H1 (cell line): ENCODE measurements around the gene SYP. TPM values are rescaled to one million over a fixed set of nuclear protein-coding genes. Genes with fewer than 3 reads are reported as not detected.
A peak's percentile ranks its signal among the peaks of the same experiment; 100 is the strongest.

Source experiments
- CTCF ChIA-PET: fragments of 300-600 bp; sonication (Branson Sonifier 250); formaldehyde crosslinking; loops from one replicate; lab custom pipeline; 2021; ENCODE audit not compliant: partially characterized antibody; lab: Charles Lee
- POLR2A ChIA-PET: fragments of 300-600 bp; sonication (Branson Sonifier 250); formaldehyde crosslinking; loops from one replicate; lab custom pipeline; 2021; ENCODE audit warnings: inconsistent platforms; ENCODE audit not compliant: partially characterized antibody; lab: Charles Lee
- DNase-seq, 2 experiments: peaks; one replicate each; pipeline versions ENCODE4 v3.0.0 to v3.0.0-alpha.2; 2010 to 2022; ENCODE audit warnings: low spot score in 2 of 2, low read depth in 1 of 2, mixed read lengths in 1 of 2
- FAIRE-seq: peaks from 2 replicates; lab custom pipeline; 2011; peaks lifted over from hg19 to GRCh38; lab: Jason Lieb, UNC
- H2AFZ ChIP-seq: 2 replicates; pipeline ENCODE4 v1.8.1; 2012; ENCODE audit warnings: low read length, inconsistent platforms
- H2AK5ac ChIP-seq: 2 replicates; pipeline ENCODE4 v1.6.1; 2013; ENCODE audit warnings: low read depth, low read length
- H2BK120ac ChIP-seq: replicated peaks from 2 replicates; pipeline ENCODE3; 2013; ENCODE audit warnings: low read depth, low read length, inconsistent platforms
- H2BK12ac ChIP-seq: 2 replicates; pipeline ENCODE4 v1.6.1; 2013; ENCODE audit warnings: low read depth, low read length
- H2BK15ac ChIP-seq: 2 replicates; pipeline ENCODE4 v1.6.1; 2013; ENCODE audit warnings: low read length
- H2BK20ac ChIP-seq: 2 replicates; pipeline ENCODE4 v1.6.1; 2013; ENCODE audit warnings: low read length
- H2BK5ac ChIP-seq: 2 replicates; pipeline ENCODE4 v1.6.1; 2013; ENCODE audit warnings: low read depth, low read length
- H3K14ac ChIP-seq: 2 replicates; pipeline ENCODE4 v1.6.1; 2013; ENCODE audit warnings: inconsistent platforms; ENCODE audit not compliant: insufficient read length
- H3K18ac ChIP-seq: 2 replicates; pipeline ENCODE4 v1.6.1; 2013; ENCODE audit warnings: low read length; ENCODE audit errors: extremely low read depth
- H3K23ac ChIP-seq: 2 replicates; pipeline ENCODE4 v1.6.1; 2013; ENCODE audit warnings: inconsistent platforms; ENCODE audit not compliant: insufficient read length
- H3K23me2 ChIP-seq: 2 replicates; pipeline ENCODE4 v1.6.1; 2013; ENCODE audit warnings: low read depth, low read length
- H3K27ac ChIP-seq: 2 replicates; pipeline ENCODE4 v1.6.1; 2011; ENCODE audit warnings: low read depth, low read length, inconsistent platforms
- H3K27me3 ChIP-seq, 4 experiments: replicated peaks in 1 of 4; 1 replicate in 1 of 4; 2 replicates in 3 of 4; pipeline versions ENCODE4 v1.6.1 to v1.8.1; 2011 to 2013; ENCODE audit warnings: low read length in 3 of 4, mild to moderate bottlenecking in 3 of 4, inconsistent platforms in 2 of 4, mixed read lengths in 2 of 4, moderate library complexity in 1 of 4; ENCODE audit not compliant: control insufficient read depth in 3 of 4, insufficient read depth in 3 of 4; ENCODE audit errors: extremely low read depth in 1 of 4
- H3K36me3 ChIP-seq, 4 experiments: 2 replicates each; pipeline versions ENCODE4 v1.6.1 to v1.8.1; 2011 to 2013; ENCODE audit warnings: mild to moderate bottlenecking in 4 of 4, low read length in 3 of 4, moderate library complexity in 2 of 4, control low read depth in 1 of 4, inconsistent platforms in 1 of 4; ENCODE audit not compliant: insufficient read depth in 4 of 4, control insufficient read depth in 2 of 4
- H3K4ac ChIP-seq: replicated peaks from 2 replicates; pipeline ENCODE3; 2013; ENCODE audit warnings: low read length, low read depth, mixed read lengths, inconsistent platforms; ENCODE audit not compliant: insufficient read length
- H3K4me1 ChIP-seq, 4 experiments: replicated peaks in 1 of 4; 1 replicate in 1 of 4; 2 replicates in 3 of 4; pipeline versions ENCODE4 v1.6.1 to v1.8.1; 2011 to 2013; ENCODE audit warnings: low read length in 3 of 4, inconsistent platforms in 2 of 4, mixed read lengths in 1 of 4; ENCODE audit not compliant: insufficient read depth in 4 of 4, control insufficient read depth in 3 of 4
- H3K4me2 ChIP-seq, 2 experiments: 2 replicates each; pipeline versions ENCODE4 v1.6.1 to v1.8.1; 2011 to 2013; ENCODE audit warnings: low read depth in 2 of 2, low read length in 2 of 2, control low read depth in 1 of 2, inconsistent platforms in 1 of 2, mild to moderate bottlenecking in 1 of 2; ENCODE audit not compliant: insufficient read depth in 1 of 2
- H3K4me3 ChIP-seq, 4 experiments: fragments of 200-600, 300-600 bp in 1 of 4; sonication (generic), shearing (Covaris generic), sonication (Bioruptor Twin) in 1 of 4; 2 replicates each; pipeline versions ENCODE4 v1.5.1 to v1.8.1; 2011 to 2016; ENCODE audit warnings: low read length in 4 of 4, low read depth in 3 of 4, control low read depth in 2 of 4, inconsistent platforms in 2 of 4, mild to moderate bottlenecking in 2 of 4, mixed read lengths in 1 of 4, moderate library complexity in 1 of 4; ENCODE audit not compliant: insufficient read depth in 2 of 4; ENCODE audit errors: extremely low read depth in 1 of 4
- H3K56ac ChIP-seq: replicated peaks from 2 replicates; pipeline ENCODE3; 2013; ENCODE audit warnings: low read depth, mild to moderate bottlenecking, mixed read lengths, low read length, inconsistent platforms; ENCODE audit not compliant: insufficient read length
- H3K79me1 ChIP-seq: 2 replicates; pipeline ENCODE4 v1.6.1; 2013; ENCODE audit warnings: low read depth, low read length, control low read depth
- H3K79me2 ChIP-seq, 2 experiments: 2 replicates each; pipeline versions ENCODE4 v1.6.1 to v1.8.1; 2012 to 2013; ENCODE audit warnings: low read length in 2 of 2, mild to moderate bottlenecking in 2 of 2, inconsistent platforms in 1 of 2; ENCODE audit not compliant: insufficient read depth in 2 of 2, control insufficient read depth in 1 of 2
- H3K9ac ChIP-seq, 4 experiments: replicated peaks in 1 of 4; 1 replicate in 1 of 4; 2 replicates in 3 of 4; pipeline versions ENCODE4 v1.6.1 to v1.8.1; 2011 to 2013; ENCODE audit warnings: low read depth in 3 of 4, low read length in 3 of 4, control low read depth in 2 of 4, mild to moderate bottlenecking in 2 of 4, moderate library complexity in 2 of 4, inconsistent platforms in 1 of 4; ENCODE audit errors: extremely low read depth in 1 of 4
- H3K9me3 ChIP-seq, 2 experiments: 2 replicates each; pipeline versions ENCODE4 v1.6.1 to v1.8.1; 2012 to 2013; ENCODE audit warnings: mild to moderate bottlenecking in 2 of 2, moderate library complexity in 2 of 2, control low read depth in 1 of 2, inconsistent platforms in 1 of 2, low read depth in 1 of 2, low read length in 1 of 2, mixed read lengths in 1 of 2; ENCODE audit not compliant: insufficient read depth in 2 of 2
- H4K20me1 ChIP-seq, 2 experiments: replicated peaks in 1 of 2; 2 replicates each; pipeline versions ENCODE3 to v1.8.1; 2011 to 2013; ENCODE audit warnings: inconsistent platforms in 2 of 2, low read length in 2 of 2, mild to moderate bottlenecking in 1 of 2; ENCODE audit not compliant: insufficient read depth in 2 of 2, control insufficient read depth in 1 of 2
- H4K5ac ChIP-seq: 2 replicates; pipeline ENCODE4 v1.6.1; 2013; ENCODE audit warnings: low read length, low read depth, mixed read lengths, inconsistent platforms; ENCODE audit not compliant: insufficient read length
- H4K8ac ChIP-seq: 2 replicates; pipeline ENCODE4 v1.8.0; 2013; ENCODE audit warnings: mild to moderate bottlenecking, moderate library complexity, low read length, inconsistent platforms; ENCODE audit not compliant: insufficient read depth; ENCODE audit errors: extremely low read depth
- H4K91ac ChIP-seq: replicated peaks from 2 replicates; pipeline ENCODE3; 2013; ENCODE audit warnings: low read length, mixed read lengths, inconsistent platforms; ENCODE audit not compliant: insufficient read length
- CREB1 ChIP-seq: IDR thresholded peaks from 2 replicates; pipeline ENCODE4 v1.6.1; 2012; ENCODE audit warnings: inconsistent platforms
- CTCF ChIP-seq, 3 experiments: IDR thresholded peaks; 1 replicate in 2 of 3; 2 replicates in 1 of 3; pipeline versions ENCODE4 v1.5.1 to v1.6.1; 2011; ENCODE audit warnings: low read length in 3 of 3, mild to moderate bottlenecking in 3 of 3, inconsistent platforms in 2 of 3, low read depth in 1 of 3, moderate library complexity in 1 of 3; ENCODE audit not compliant: insufficient read depth in 1 of 3; ENCODE audit errors: control extremely low read depth in 1 of 3
- KDM4A ChIP-seq: IDR thresholded peaks from one replicate; pipeline ENCODE4 v1.7.1; 2012; ENCODE audit warnings: low read depth, mild to moderate bottlenecking, moderate library complexity, low read length, inconsistent platforms; ENCODE audit not compliant: severe bottlenecking
- NRF1 ChIP-seq: IDR thresholded peaks from 2 replicates; pipeline ENCODE4 v1.6.1; 2011; ENCODE audit warnings: mild to moderate bottlenecking, low read depth, low read length, improper control_type of control experiment
- POU5F1 ChIP-seq: IDR thresholded peaks from 2 replicates; pipeline ENCODE4 v1.6.1; 2011; ENCODE audit warnings: low read depth, mild to moderate bottlenecking, low read length, moderate library complexity
- RAD21 ChIP-seq, 2 experiments: IDR thresholded peaks in 1 of 2; conservative IDR thresholded peaks in 1 of 2; 2 replicates each; pipeline ENCODE4 v1.6.1; 2011; ENCODE audit warnings: low read depth in 2 of 2, low read length in 2 of 2, improper control_type of control experiment in 1 of 2, inconsistent platforms in 1 of 2, mild to moderate bottlenecking in 1 of 2, moderate library complexity in 1 of 2
- SP2 ChIP-seq: IDR thresholded peaks from 2 replicates; pipeline ENCODE4 v1.6.1; 2012; ENCODE audit warnings: mild to moderate bottlenecking, low read length, inconsistent platforms
- WGBS, 2 experiments: shearing (Covaris generic) in 1 of 2; methylation state at CpG; one replicate each; pipeline versions ENCODE4 v1.1.6 to v1.1.7; 2013 to 2015; ENCODE audit warnings: low lambda C conversion rate in 2 of 2, mixed read lengths in 2 of 2, inconsistent platforms in 1 of 2, low coverage in 1 of 2, missing lambda C conversion rate in 1 of 2; ENCODE audit not compliant: insufficient replicate concordance in 2 of 2, insufficient coverage in 1 of 2, insufficient read length in 1 of 2; ENCODE audit errors: extremely low coverage in 1 of 2, missing lambda C conversion rate in 1 of 2; 5-methylcytosine and 5-hydroxymethylcytosine counted together
- polyA plus RNA-seq, 7 experiments: library from polyadenylated mRNA; depleted of rRNA in 3 of 7; stranded (reverse) in 5 of 7; unstranded in 2 of 7; fragments of >200 nt in 5 of 7; fragments of 200-250 nt in 2 of 7; gene quantifications; 1 replicate in 5 of 7; 2 replicates in 1 of 7; 4 replicates in 1 of 7; pipeline versions ENCODE4 v1.2.1 to v1.2.3, GENCODE V29; 2011 to 2013; ENCODE audit warnings: missing spikeins in 2 of 7, mixed read lengths in 2 of 7
- total RNA-seq: library from RNA; stranded (reverse); fragmentation: NEBNext Ultra II Directional; extraction: Animal tissue kit (Norgen Biotek cat#: 25700); gene quantifications from 2 replicates; pipeline ENCODE4 v1.2.1, GENCODE V29; 2021

Gene SYP
- total and polyA plus RNA-seq, 2 of the 8 experiments (the other 6 are each of a cell fraction or from before 2014, with no cell fraction given): 4.3 to 10.8 TPM

GRCh38 chrX:49163555-49164419 is 36.2 kb downstream of the SYP start:
- Histone ChIP-seq H4K20me1 (no peaks in the 10 kb centered on the region), H3K4me3 (peak overlapping the region; percentile 38 to 64 (median 42); a peak in 7 of 8 replicates), H3K27ac (peak overlapping the region; percentile 70; the same call in 1 of the 2 replicates), H4K5ac (peak overlapping the region; percentile 60), H2BK120ac (no peak overlapping the region), H2AFZ (no peak overlapping the region; the same call in 1 of the 2 replicates), H3K27me3 (peaks cover 0 to 8% (median 6%) of the 10 kb centered on the region in 4 experiments; a peak in 4 of 7 replicates), H3K9ac (peak overlapping the region in 3 of 4 experiments; percentile 34 to 55 (median 46); a peak in 4 of 7 replicates), H3K23ac (no peak overlapping the region), H3K56ac (no peak overlapping the region), H3K23me2 (peaks cover 9% of the 10 kb centered on the region; the same call in 1 of the 2 replicates), H3K79me1 (no peaks in the 10 kb centered on the region), H3K4ac (no peak overlapping the region), H2BK12ac (no peak overlapping the region), H3K79me2 (no peaks in the 10 kb centered on the region), H4K91ac (no peak overlapping the region), H4K8ac (no peak overlapping the region), H2BK5ac (no peak overlapping the region), H3K4me2 (peak overlapping the region; percentile 22 to 72), H2BK20ac (no peak overlapping the region), H3K4me1 (peaks cover 0 to 12% (median 4%) of the 10 kb centered on the region in 4 experiments; a peak in 4 of 7 replicates), H2AK5ac (no peak overlapping the region), H3K18ac (no peak overlapping the region), H3K9me3 (no peaks in the 10 kb centered on the region), H3K14ac (no peak overlapping the region), H2BK15ac (no peak overlapping the region), H3K36me3 (no peaks in the 10 kb centered on the region)
- peak; percentile 49 to 85 for DNase-seq
- CTCF ChIA-PET: interaction anchor here (1.1 to 1.8 kb wide), 4 partner anchors 10 to 23 kb away, joined by 4 to 7 read pairs (median 5); no protein-coding TSS in a partner anchor
- FAIRE-seq: no peak
- 7% methylated on average over 8 of the region's 69 CpGs; no CpG with 5 or more reads in 1 of the 2 experiments for WGBS, 2 experiments
- POLR2A ChIA-PET: interaction anchor here (0.8 to 1.2 kb wide), 3 partner anchors 21 to 120 kb away, joined by 3 to 5 read pairs (median 3); no protein-coding TSS in a partner anchor
- TF ChIP-seq NRF1: peak; percentile 66
- TF ChIP-seq KDM4A: peak; percentile 52
- TF ChIP-seq SP2: no peak
- TF ChIP-seq POU5F1: no peak
- TF ChIP-seq RAD21 (IDR thresholded peaks at IDR 0.05 in 1 of 2, conservative IDR thresholded peaks at IDR 0.05 in 1 of 2; ENCODE audit: low read depth in 2 of 2, low read length in 2 of 2): peak; percentile 20 to 60; a peak in 2 of 4 replicates
- peak; percentile 73 for TF ChIP-seq CREB1
- TF ChIP-seq CTCF (IDR thresholded peaks at IDR 0.05; ENCODE audit: control extremely low read depth in 1 of 3, insufficient read depth in 1 of 3, low read depth in 1 of 3, low read length in 3 of 3): peak in 2 of 3 experiments; percentile 70 to 73; a peak in 3 of 4 replicates
